GM19372 (cell line): Measurements from ENCODE around the gene NRXN3.
"Not testable (repeated sequence)": the region's sequence is repeated elsewhere in the genome, so short reads cannot be mapped to it uniquely, and the experiment has no call there.

ENCODE experiments used
- ATAC-seq: cut with Tn5 transposase; IDR thresholded peaks from one replicate; pipeline ENCODE4 v1.9.1; 2021; ENCODE audit warnings: mild to moderate bottlenecking, low read depth, moderate library complexity; ENCODE audit not compliant: unreplicated experiment

The NRXN3 gene

GRCh38 chr14:79093531-79093930 lies 923.4 kb downstream of the NRXN3 start:
- ATAC-seq: no peak

- ATAC-seq: no peak
Measured at GRCh38 chr14:79094951-79095350, 924.8 kb downstream of the NRXN3 start.

- ATAC-seq: no peak
Measured at GRCh38 chr14:79096811-79097210, 926.6 kb downstream of the NRXN3 start.

GRCh38 chr14:79098324-79098723 lies 928.2 kb downstream of the NRXN3 start:
- no peak for ATAC-seq

GRCh38 chr14:79100578-79100977 lies 930.4 kb downstream of the NRXN3 start:
- no peak for ATAC-seq

- ATAC-seq: no peak
Measured at GRCh38 chr14:79101388-79101787, 931.2 kb downstream of the NRXN3 start.

- no peak for ATAC-seq
Measured at GRCh38 chr14:79103764-79104163, 933.6 kb downstream of the NRXN3 start.

GRCh38 chr14:79110564-79110963 lies 940.4 kb downstream of the NRXN3 start:
- ATAC-seq: not testable (repeated sequence)

GRCh38 chr14:79111987-79112501 lies 941.9 kb downstream of the NRXN3 start:
- no peak for ATAC-seq

- ATAC-seq: no peak
Measured at GRCh38 chr14:79117561-79117960, 947.4 kb downstream of the NRXN3 start.

- ATAC-seq: no peak
Measured at GRCh38 chr14:79118291-79118690, 948.1 kb downstream of the NRXN3 start.

- no peak for ATAC-seq
Measured at GRCh38 chr14:79134361-79134760, 964.2 kb downstream of the NRXN3 start.

GRCh38 chr14:79136071-79137044 lies 966.2 kb downstream of the NRXN3 start:
- no peak for ATAC-seq

GRCh38 chr14:79137045-79137430 lies 966.9 kb downstream of the NRXN3 start:
- no peak for ATAC-seq

- ATAC-seq: no peak
Measured at GRCh38 chr14:79137836-79138235, 967.7 kb downstream of the NRXN3 start.

- no peak for ATAC-seq
Measured at GRCh38 chr14:79144896-79145295, 974.7 kb downstream of the NRXN3 start.

- ATAC-seq: no peak
Measured at GRCh38 chr14:79150226-79150625, 980.1 kb downstream of the NRXN3 start.

- ATAC-seq: no peak
Measured at GRCh38 chr14:79157369-79157768, 987.2 kb downstream of the NRXN3 start.

GRCh38 chr14:79161571-79161970 lies 991.4 kb downstream of the NRXN3 start:
- no peak for ATAC-seq

GRCh38 chr14:79162833-79163232 lies 992.7 kb downstream of the NRXN3 start:
- no peak for ATAC-seq

GRCh38 chr14:79165471-79166090 lies 995.4 kb downstream of the NRXN3 start:
- ATAC-seq: no peak

- no peak for ATAC-seq
Measured at GRCh38 chr14:79166171-79166570, 996.0 kb downstream of the NRXN3 start.
